ENCODE measurements around the gene ARHGDIB.

The ARHGDIB gene

DNA sequence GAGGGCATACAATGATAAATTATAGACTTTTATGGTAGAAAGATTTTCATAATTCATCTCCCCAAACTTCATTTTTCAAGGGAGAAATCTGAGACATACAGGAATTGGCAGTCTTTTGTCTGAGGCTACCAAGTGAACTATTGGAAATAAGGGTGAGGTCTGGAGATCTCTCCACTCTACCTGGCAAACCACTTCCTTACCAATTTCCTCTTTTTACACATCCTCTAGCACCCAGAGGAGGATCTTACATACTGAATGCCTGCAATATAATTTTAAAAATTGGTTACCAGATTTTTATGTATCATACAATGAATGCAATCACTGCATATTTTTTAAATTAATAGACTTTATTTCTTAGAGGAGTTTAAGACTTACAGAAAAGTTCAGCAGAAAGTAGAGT is 18.1 kb upstream of the ARHGDIB start:
- DNase-seq (ENCODE audit: low spot score), result no peak
- TF ChIP-seq, protein P1, sequence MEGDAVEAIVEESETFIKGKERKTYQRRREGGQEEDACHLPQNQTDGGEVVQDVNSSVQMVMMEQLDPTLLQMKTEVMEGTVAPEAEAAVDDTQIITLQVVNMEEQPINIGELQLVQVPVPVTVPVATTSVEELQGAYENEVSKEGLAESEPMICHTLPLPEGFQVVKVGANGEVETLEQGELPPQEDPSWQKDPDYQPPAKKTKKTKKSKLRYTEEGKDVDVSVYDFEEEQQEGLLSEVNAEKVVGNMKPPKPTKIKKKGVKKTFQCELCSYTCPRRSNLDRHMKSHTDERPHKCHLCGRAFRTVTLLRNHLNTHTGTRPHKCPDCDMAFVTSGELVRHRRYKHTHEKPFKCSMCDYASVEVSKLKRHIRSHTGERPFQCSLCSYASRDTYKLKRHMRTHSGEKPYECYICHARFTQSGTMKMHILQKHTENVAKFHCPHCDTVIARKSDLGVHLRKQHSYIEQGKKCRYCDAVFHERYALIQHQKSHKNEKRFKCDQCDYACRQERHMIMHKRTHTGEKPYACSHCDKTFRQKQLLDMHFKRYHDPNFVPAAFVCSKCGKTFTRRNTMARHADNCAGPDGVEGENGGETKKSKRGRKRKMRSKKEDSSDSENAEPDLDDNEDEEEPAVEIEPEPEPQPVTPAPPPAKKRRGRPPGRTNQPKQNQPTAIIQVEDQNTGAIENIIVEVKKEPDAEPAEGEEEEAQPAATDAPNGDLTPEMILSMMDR (IDR thresholded peaks at IDR 0.05; ENCODE audit: borderline replicate concordance, control extremely low read depth, extremely low read depth, insufficient read depth, missing control alignments), result no peak
- in situ Hi-C loops (cut with MboI; ENCODE audit: low sequenced_read_pairs, unreplicated experiment), result loop anchor here (25.0 kb wide), 1 partner anchor 742 kb away; no protein-coding TSS in a partner anchor

DNA sequence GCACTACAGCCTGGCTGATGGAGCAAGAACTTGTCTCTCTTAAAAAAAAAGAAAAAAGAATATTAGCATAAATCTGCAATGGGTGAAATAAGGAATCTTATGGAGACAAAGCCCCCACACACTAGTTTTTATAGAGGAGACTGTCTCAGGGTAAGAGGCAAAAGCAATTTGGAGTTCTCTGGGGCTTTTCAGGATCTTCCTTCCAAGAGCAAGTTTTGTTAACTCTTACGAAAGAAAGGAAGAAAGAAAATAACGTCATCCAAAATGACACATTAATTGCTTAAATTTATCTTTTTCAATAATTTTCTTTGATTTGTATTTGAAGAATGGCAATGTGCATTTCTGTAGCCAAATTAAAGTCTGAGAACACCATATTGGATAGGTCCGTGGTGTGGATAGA is 15.3 kb upstream of the ARHGDIB start:
- in situ Hi-C loops (cut with MboI; ENCODE audit: low sequenced_read_pairs, unreplicated experiment), result loop anchor here (25.0 kb wide), 1 partner anchor 739 kb away; no protein-coding TSS in a partner anchor
- TF ChIP-seq, protein P1 (IDR thresholded peaks at IDR 0.05; ENCODE audit: borderline replicate concordance, control extremely low read depth, extremely low read depth, insufficient read depth, missing control alignments), result no peak
- no peak for DNase-seq (ENCODE audit: low spot score)

DNA sequence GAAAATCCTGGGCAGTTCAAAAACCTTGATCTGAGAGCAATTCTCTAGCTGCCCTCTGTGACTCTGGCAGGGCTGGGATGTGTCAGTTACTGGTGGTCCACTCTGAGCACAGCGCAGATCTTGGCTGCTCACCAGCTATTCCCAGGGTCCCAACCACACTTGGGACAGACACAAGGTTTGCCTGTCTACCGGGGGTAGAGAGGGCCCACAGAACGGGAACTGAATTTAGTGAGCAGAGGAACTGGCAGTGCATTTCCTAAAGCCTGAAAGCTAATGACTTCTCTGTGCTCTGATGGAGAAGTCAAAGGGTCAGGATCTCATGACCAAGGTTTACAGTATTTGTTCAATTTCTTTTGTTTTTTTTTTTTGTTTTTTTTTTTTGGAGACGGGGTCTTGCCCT is 14.1 kb upstream of the ARHGDIB start:
- no peak for DNase-seq (ENCODE audit: low spot score)
- in situ Hi-C loops (cut with MboI; ENCODE audit: low sequenced_read_pairs, unreplicated experiment), result loop anchor here (25.0 kb wide), 1 partner anchor 738 kb away; no protein-coding TSS in a partner anchor
- TF ChIP-seq, protein P1 (IDR thresholded peaks at IDR 0.05; ENCODE audit: borderline replicate concordance, control extremely low read depth, extremely low read depth, insufficient read depth, missing control alignments), result no peak

DNA sequence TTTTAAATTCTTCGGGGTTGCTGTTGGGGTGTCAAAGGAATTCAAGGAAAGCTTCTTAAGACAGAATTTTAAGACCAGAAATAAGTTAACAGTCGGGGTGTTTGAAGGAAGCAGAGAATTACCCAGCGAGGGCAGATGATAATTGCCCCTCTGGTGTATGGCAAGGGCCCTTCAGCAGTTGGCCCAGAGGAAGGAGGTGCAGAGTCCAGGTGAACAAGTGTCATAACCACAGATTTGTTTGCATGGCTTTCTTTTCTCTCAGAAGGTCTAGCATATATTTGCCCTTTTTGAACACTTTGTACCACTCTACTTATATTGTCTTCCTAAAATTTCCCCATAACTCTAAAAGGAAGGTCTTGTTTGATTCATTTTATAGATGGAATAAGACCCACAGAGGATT is 13.2 kb upstream of the ARHGDIB start:
- in situ Hi-C loops (cut with MboI; ENCODE audit: low sequenced_read_pairs, unreplicated experiment), result loop anchor here (25.0 kb wide), 2 partner anchors 587 to 737 kb away; no protein-coding TSS in a partner anchor
- no peak for DNase-seq (ENCODE audit: low spot score)
- TF ChIP-seq, protein P1 (IDR thresholded peaks at IDR 0.05; ENCODE audit: borderline replicate concordance, control extremely low read depth, extremely low read depth, insufficient read depth, missing control alignments), result no peak

DNA sequence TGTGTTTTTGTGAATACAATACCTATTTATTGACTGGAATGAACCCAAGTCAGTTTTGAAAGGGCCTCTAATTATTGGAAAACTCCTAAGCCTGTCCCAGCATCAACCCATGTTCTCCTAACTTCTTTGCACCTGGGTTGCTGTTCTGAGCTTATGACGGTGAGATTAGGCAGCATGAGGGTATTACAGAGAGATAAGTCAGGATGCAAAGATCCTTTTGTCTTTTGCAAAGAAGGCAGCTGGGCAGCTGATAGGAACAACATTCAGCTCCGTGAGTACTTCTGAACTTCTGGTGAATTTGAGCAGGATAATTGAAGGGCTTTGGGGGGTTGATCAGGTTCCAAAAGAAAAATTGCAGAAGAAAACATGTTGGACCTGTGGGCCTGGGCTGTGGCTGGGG is 11.4 kb upstream of the ARHGDIB start, which contains the start of gene PDE6H:
PDE6H (plus strand) TSS at position 227 of the 400 bp plus-strand sequence. CDS start 4,971 bp downstream, outside the sequence.
- TF ChIP-seq, protein P1 (IDR thresholded peaks at IDR 0.05; ENCODE audit: borderline replicate concordance, control extremely low read depth, extremely low read depth, insufficient read depth, missing control alignments), result no peak
- in situ Hi-C loops (cut with MboI; ENCODE audit: low sequenced_read_pairs, unreplicated experiment), result loop anchor here (25.0 kb wide), 1 partner anchor 586 kb away; no protein-coding TSS in a partner anchor
- no peak for DNase-seq (ENCODE audit: low spot score)

DNA sequence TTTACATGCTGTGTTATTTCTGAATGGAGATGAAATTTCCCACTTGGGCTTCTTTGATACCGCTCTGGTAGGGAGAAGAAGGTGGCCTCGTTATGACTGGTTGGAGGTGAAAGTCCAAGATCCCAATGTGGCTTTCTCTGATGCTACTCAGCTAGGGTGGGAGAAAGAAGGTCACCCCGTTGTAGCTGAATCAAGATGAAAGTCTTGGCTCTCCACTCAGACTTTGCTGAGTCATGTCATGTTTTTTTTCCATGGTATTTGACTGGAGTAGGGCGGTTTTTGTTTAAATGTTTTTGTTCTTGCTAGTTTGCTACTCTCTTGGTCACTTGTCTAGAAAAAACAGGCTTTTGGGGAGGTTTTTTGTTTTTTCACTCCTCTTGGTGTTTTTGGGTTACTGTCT is 9.1 kb upstream of the ARHGDIB start:
- TF ChIP-seq, protein P1 (IDR thresholded peaks at IDR 0.05; ENCODE audit: borderline replicate concordance, control extremely low read depth, extremely low read depth, insufficient read depth, missing control alignments), result no peak
- DNase-seq (ENCODE audit: low spot score), result no peak
- in situ Hi-C loops (cut with MboI; ENCODE audit: low sequenced_read_pairs, unreplicated experiment), result loop anchor here (25.0 kb wide), 1 partner anchor 583 kb away; no protein-coding TSS in a partner anchor
